ENCODE results near the gene RLN3. TPM values are rescaled to one million over a fixed set of nuclear protein-coding genes. Genes with fewer than 3 reads are reported as not detected.
A peak's percentile ranks its signal among the peaks of the same experiment; 100 is the strongest.

Gene RLN3
- total and polyA plus RNA-seq, 2 of the 8 experiments (the other 6 are each of a cell fraction or from before 2014, with no cell fraction given) = not detected

DNA sequence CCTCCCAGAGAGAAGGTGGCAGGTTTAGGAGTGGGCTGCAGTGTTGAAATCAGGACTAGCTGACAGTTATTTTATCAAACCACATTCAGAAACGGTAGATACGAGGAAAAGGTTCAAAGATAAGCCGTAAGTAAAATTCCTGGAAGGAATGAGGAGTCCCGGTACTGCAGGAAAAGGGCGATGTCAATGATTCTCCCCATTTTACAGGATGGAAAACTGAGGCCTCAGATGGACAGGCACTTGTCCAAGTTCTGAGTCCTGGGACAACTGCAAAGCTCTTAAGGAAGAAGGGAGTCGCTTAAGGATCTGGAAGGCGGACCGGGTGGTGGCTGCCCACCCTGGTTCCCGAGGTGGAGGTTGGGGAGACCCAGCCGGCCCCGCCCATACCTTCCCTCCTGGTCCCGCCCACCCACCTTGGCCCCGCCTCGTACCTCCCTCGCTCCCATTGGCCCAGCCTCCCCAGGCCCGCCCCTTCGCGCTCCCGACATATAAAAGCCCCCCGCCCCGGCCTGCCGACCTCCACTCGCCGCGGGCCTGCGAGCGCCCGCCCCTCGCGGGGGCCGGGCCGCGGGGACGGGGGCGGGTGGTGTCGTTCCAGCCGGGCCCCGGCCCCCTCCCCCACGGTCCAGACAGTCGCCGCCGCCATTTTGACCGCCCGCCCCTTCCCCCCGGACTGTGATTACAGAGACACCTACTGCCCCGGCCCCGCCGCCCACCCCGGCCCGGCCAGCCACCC is 22.4 kb upstream of the RLN3 start:
- Histone ChIP-seq H3K23ac (ENCODE audit: insufficient read length) (no peak overlapping the region), H3K4me2 (ENCODE audit: insufficient read depth in 1 of 2, low read depth in 2 of 2, low read length in 2 of 2) (peak overlapping the region; percentile 41 to 56), H2BK12ac (ENCODE audit: low read depth, low read length) (no peak overlapping the region), H3K9me3 (ENCODE audit: insufficient read depth in 2 of 2, low read depth in 1 of 2, low read length in 1 of 2) (no peaks in the 10 kb centered on the region), H2BK5ac (ENCODE audit: low read depth, low read length) (no peak overlapping the region; the same call in 1 of the 2 replicates), H4K20me1 (replicated peaks in 1 of 2; ENCODE audit: control insufficient read depth in 1 of 2, insufficient read depth in 2 of 2, low read length in 2 of 2) (no peaks in the 10 kb centered on the region), H3K79me1 (ENCODE audit: low read depth, low read length) (peaks cover 3% of the 10 kb centered on the region), H3K56ac (replicated peaks; ENCODE audit: insufficient read length, low read depth, low read length) (no peak overlapping the region), H3K4me3 (ENCODE audit: extremely low read depth in 1 of 4, insufficient read depth in 2 of 4, low read depth in 3 of 4, low read length in 4 of 4) (peak overlapping the region; percentile 62 to 81 (median 69); a peak in 6 of 8 replicates), H3K36me3 (ENCODE audit: control insufficient read depth in 2 of 4, insufficient read depth in 4 of 4, low read length in 3 of 4) (no peaks in the 10 kb centered on the region; a peak in 1 of 8 replicates), H3K4ac (replicated peaks; ENCODE audit: insufficient read length, low read depth, low read length) (no peak overlapping the region), H3K27me3 (replicated peaks in 1 of 4; ENCODE audit: control insufficient read depth in 3 of 4, extremely low read depth in 1 of 4, insufficient read depth in 3 of 4, low read length in 3 of 4) (no peaks in the 10 kb centered on the region), H3K14ac (ENCODE audit: insufficient read length) (no peak overlapping the region), H3K79me2 (ENCODE audit: control insufficient read depth in 1 of 2, insufficient read depth in 2 of 2, low read length in 2 of 2) (peaks cover 0 to 9% of the 10 kb centered on the region in 2 experiments; a peak in 2 of 4 replicates), H2BK120ac (replicated peaks; ENCODE audit: low read depth, low read length) (no peak overlapping the region), H4K8ac (ENCODE audit: extremely low read depth, insufficient read depth, low read length) (peak overlapping the region; percentile 94; the same call in 1 of the 2 replicates), H2AFZ (ENCODE audit: low read length) (no peak overlapping the region), H3K4me1 (replicated peaks in 1 of 4; ENCODE audit: control insufficient read depth in 3 of 4, insufficient read depth in 4 of 4, low read length in 3 of 4) (peaks cover 0 to 4% (median under 1%) of the 10 kb centered on the region in 4 experiments; a peak in 5 of 7 replicates), H4K5ac (ENCODE audit: insufficient read length, low read depth, low read length) (no peak overlapping the region), H2BK20ac (ENCODE audit: low read length) (0 out of 2 replicates have a peak overlapping the region, but pooled peaks have one; percentile 74), H4K91ac (replicated peaks; ENCODE audit: insufficient read length, low read length) (no peak overlapping the region), H3K27ac (ENCODE audit: low read depth, low read length) (peak overlapping the region; percentile 61), H3K23me2 (ENCODE audit: low read depth, low read length) (peaks cover 5% of the 10 kb centered on the region; the same call in 1 of the 2 replicates), H2BK15ac (ENCODE audit: low read length) (peak overlapping the region; percentile 55; the same call in 1 of the 2 replicates), H2AK5ac (ENCODE audit: low read depth, low read length) (no peak overlapping the region), H3K9ac (replicated peaks in 1 of 4; ENCODE audit: extremely low read depth in 1 of 4, low read depth in 3 of 4, low read length in 3 of 4) (peak overlapping the region; percentile 69 to 85 (median 80)), H3K18ac (ENCODE audit: extremely low read depth, low read length) (peak overlapping the region; percentile 7; the same call in 1 of the 2 replicates)
- no peak for FAIRE-seq
- 62% methylated on average over 8 of the region's 50 CpGs; no CpG with 5 or more reads in 1 of the 2 experiments for WGBS, 2 experiments (ENCODE audit: extremely low coverage in 1 of 2, insufficient coverage in 1 of 2, insufficient read length in 1 of 2, insufficient replicate concordance in 2 of 2, low coverage in 1 of 2, low lambda C conversion rate in 2 of 2, missing lambda C conversion rate in 1 of 2)
- ChIA-PET POLR2A (ENCODE audit: partially characterized antibody) (interaction anchor here (0.8 to 3.5 kb wide), 18 partner anchors 9 to 159 kb away, joined by 3 to 16 read pairs (median 6); partner anchors contain the start of genes DCAF15, IL27RA and RLN3), CTCF (ENCODE audit: partially characterized antibody) (interaction anchor here (0.6 to 1.8 kb wide), 7 partner anchors 12 to 125 kb away, joined by 3 to 6 read pairs (median 4); partner anchors contain the start of gene IL27RA)
- peak; percentile 51 to 94 for DNase-seq (ENCODE audit: low read depth in 1 of 2, low spot score in 2 of 2)
- TF ChIP-seq POU5F1 (IDR thresholded peaks at IDR 0.05; ENCODE audit: low read depth, low read length) (no peak), TBP (IDR thresholded peaks at IDR 0.05; ENCODE audit: low read depth, low read length) (peak; percentile 85), HDAC2 (IDR thresholded peaks at IDR 0.05; ENCODE audit: borderline replicate concordance in 1 of 2, low read depth in 2 of 2, low read length in 2 of 2) (peak in 1 of 2 experiments; percentile 98; a peak in 2 of 4 replicates), KDM1A (IDR thresholded peaks at IDR 0.05; ENCODE audit: borderline replicate concordance, low read length) (peak; percentile 99), TAF1 (IDR thresholded peaks at IDR 0.05; ENCODE audit: low read depth, low read length) (peak; percentile 76), TEAD4 (IDR thresholded peaks at IDR 0.05; ENCODE audit: low read depth, low read length) (no peak), SP1 (IDR thresholded peaks at IDR 0.05; ENCODE audit: low read depth, low read length) (peak; percentile 68; the same call in 1 of the 2 replicates)
- TF ChIP-seq, protein P1, sequence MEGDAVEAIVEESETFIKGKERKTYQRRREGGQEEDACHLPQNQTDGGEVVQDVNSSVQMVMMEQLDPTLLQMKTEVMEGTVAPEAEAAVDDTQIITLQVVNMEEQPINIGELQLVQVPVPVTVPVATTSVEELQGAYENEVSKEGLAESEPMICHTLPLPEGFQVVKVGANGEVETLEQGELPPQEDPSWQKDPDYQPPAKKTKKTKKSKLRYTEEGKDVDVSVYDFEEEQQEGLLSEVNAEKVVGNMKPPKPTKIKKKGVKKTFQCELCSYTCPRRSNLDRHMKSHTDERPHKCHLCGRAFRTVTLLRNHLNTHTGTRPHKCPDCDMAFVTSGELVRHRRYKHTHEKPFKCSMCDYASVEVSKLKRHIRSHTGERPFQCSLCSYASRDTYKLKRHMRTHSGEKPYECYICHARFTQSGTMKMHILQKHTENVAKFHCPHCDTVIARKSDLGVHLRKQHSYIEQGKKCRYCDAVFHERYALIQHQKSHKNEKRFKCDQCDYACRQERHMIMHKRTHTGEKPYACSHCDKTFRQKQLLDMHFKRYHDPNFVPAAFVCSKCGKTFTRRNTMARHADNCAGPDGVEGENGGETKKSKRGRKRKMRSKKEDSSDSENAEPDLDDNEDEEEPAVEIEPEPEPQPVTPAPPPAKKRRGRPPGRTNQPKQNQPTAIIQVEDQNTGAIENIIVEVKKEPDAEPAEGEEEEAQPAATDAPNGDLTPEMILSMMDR (IDR thresholded peaks at IDR 0.05; ENCODE audit: control extremely low read depth in 1 of 3, insufficient read depth in 1 of 3, low read depth in 1 of 3, low read length in 3 of 3) = no peak
